ENCODE data around the gene ZDHHC5. TPM values are rescaled to one million over a fixed set of nuclear protein-coding genes. Genes with fewer than 3 reads are reported as not detected.

The ZDHHC5 gene
- total RNA-seq, 4 donors from 2014 or later: 28.0 to 49.9 (median 33.4) TPM

- no peak for TF ChIP-seq CTCF (IDR thresholded peaks at IDR 0.05; ENCODE audit: low read depth)
Measured at GRCh38 chr11:57703341-57703740, 35.4 kb downstream of the ZDHHC5 start.

- TF ChIP-seq CTCF (IDR thresholded peaks at IDR 0.05; ENCODE audit: low read depth): no peak
Measured at GRCh38 chr11:57704932-57705331, 37.0 kb downstream of the ZDHHC5 start.

GRCh38 chr11:57709802-57710367 is 42.0 kb downstream of the ZDHHC5 start:
- TF ChIP-seq CTCF (IDR thresholded peaks at IDR 0.05; ENCODE audit: low read depth): no peak

- no peak for TF ChIP-seq CTCF (IDR thresholded peaks at IDR 0.05; ENCODE audit: low read depth)
Measured at GRCh38 chr11:57711414-57712255, 43.7 kb downstream of the ZDHHC5 start, which contains the start of gene MED19. Gene MED19 (minus strand): TSS chr11:57712215. CDS start chr11:57712179, 36 bp downstream.

- no peak for TF ChIP-seq CTCF (IDR thresholded peaks at IDR 0.05; ENCODE audit: low read depth)
Measured at GRCh38 chr11:57712256-57713150, 44.6 kb downstream of the ZDHHC5 start, which contains the start of gene TMX2. Gene TMX2 (plus strand): TSS chr11:57712593. CDS start chr11:57712619, 26 bp downstream.

- TF ChIP-seq CTCF (IDR thresholded peaks at IDR 0.05; ENCODE audit: low read depth): no peak
Measured at GRCh38 chr11:57713835-57714234, 45.9 kb downstream of the ZDHHC5 start.
